ENCODE measurements around the gene EVI5. TPM values are rescaled to one million over a fixed set of nuclear protein-coding genes. Genes with fewer than 3 reads are reported as not detected.

The EVI5 gene
- total RNA-seq, 1 donor from 2014 or later, result 19.8 TPM

- no peaks in the 10 kb centered on the region for H3K4me1 ChIP-seq
Observed at GRCh38 chr1:92711473-92712165, 73.3 kb downstream of the EVI5 start.

DNA sequence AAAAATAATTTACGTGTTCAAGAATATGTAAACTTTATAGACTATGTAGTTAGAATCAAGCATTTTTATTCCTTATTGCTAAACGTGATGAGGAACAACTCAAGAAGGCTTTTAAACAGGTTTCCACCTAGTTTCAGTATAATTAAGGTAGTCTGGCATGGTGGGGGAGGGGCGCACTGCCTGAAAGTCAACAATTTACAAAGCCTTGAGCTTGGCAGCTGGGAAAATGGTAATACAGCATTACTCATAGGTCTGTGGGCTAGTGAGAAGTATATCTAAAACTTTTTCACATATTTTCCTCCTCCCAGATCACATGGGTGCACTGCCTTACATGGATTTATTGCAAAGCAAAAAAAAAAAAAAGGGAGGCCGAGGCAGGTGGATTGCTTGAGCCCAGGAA lies 75.2 kb downstream of the EVI5 start:
- no peak for DNase-seq (ENCODE audit: low spot score in 2 of 2)
- H3K9me3 ChIP-seq, result no peaks in the 10 kb centered on the region
- no peak overlapping the region for H3K27ac ChIP-seq
- intact Hi-C loops (cut with DNase I), result no loop called here
- no peak overlapping the region for H3K4me3 ChIP-seq
- H3K4me1 ChIP-seq, result no peaks in the 10 kb centered on the region
- no peaks in the 10 kb centered on the region for H3K36me3 ChIP-seq
- no peaks in the 10 kb centered on the region for H3K27me3 ChIP-seq
- no peak for TF ChIP-seq CTCF (IDR thresholded peaks at IDR 0.05)

More at GRCh38 chr1:92711473-92712165, 73.3 kb downstream of the EVI5 start:
- TF ChIP-seq CTCF (IDR thresholded peaks at IDR 0.05), result no peak
- no peak overlapping the region for H3K4me3 ChIP-seq
- no peaks in the 10 kb centered on the region for H3K36me3 ChIP-seq
- intact Hi-C loops (cut with DNase I), result no loop called here
- no peaks in the 10 kb centered on the region for H3K9me3 ChIP-seq
- H3K27ac ChIP-seq, result no peak overlapping the region
- DNase-seq (ENCODE audit: low spot score in 2 of 2), result no peak
- no peaks in the 10 kb centered on the region for H3K27me3 ChIP-seq

GRCh38 chr1:92708368-92708950 lies 76.4 kb downstream of the EVI5 start:
- Histone ChIP-seq H3K9me3 (no peaks in the 10 kb centered on the region), H3K27ac (no peak overlapping the region), H3K27me3 (no peaks in the 10 kb centered on the region), H3K4me1 (no peaks in the 10 kb centered on the region), H3K36me3 (no peaks in the 10 kb centered on the region), H3K4me3 (no peak overlapping the region)
- intact Hi-C loops (cut with DNase I), result no loop called here
- no peak for DNase-seq (ENCODE audit: low spot score in 2 of 2)
- TF ChIP-seq CTCF (IDR thresholded peaks at IDR 0.05), result no peak

DNA sequence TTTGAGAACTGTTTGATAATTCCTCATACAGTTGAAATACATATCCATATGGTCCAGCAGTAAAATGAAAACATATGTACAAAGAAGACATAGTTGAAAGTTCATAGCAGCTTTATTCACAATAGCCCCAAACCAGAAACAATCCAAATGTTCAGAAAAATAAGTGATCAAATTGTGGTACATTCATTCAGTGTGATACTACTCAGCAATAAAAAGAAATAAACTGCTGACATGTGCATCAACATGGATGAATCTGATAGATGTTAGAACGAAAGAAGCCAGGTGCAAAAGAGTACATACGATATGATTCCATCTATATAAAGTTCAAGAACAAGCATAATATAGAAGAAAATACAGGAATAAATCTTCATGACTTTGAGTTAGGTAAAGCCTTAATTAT lies 77.2 kb downstream of the EVI5 start:
- intact Hi-C loops (cut with DNase I), result no loop called here
- Histone ChIP-seq H3K9me3 (no peaks in the 10 kb centered on the region), H3K36me3 (no peaks in the 10 kb centered on the region), H3K27me3 (no peaks in the 10 kb centered on the region), H3K27ac (no peak overlapping the region), H3K4me1 (no peaks in the 10 kb centered on the region), H3K4me3 (no peak overlapping the region)
- no peak for TF ChIP-seq CTCF (IDR thresholded peaks at IDR 0.05)
- no peak for DNase-seq (ENCODE audit: low spot score in 2 of 2)

DNA sequence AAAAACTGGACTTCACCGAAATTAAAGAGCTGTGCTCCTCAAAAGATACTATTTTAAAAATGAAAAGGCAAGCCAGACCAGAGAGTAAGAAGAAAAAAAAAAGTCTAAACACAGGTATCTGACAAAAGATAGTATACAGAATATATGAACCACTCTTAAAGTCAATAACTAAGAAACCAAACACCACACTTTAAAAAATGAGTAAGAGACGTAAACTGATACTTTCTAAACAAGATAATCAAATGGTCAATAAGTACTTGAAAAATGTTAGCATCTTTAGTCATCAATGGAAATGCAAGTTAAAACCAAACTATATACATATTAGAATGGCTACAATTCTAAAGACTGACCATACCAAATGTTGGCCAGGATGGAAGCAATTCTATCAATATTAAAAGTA lies 77.6 kb downstream of the EVI5 start:
- no peaks in the 10 kb centered on the region for H3K36me3 ChIP-seq
- no peaks in the 10 kb centered on the region for H3K27me3 ChIP-seq
- no peak overlapping the region for H3K4me3 ChIP-seq
- no peaks in the 10 kb centered on the region for H3K9me3 ChIP-seq
- no peak for TF ChIP-seq CTCF (IDR thresholded peaks at IDR 0.05)
- no peak overlapping the region for H3K27ac ChIP-seq
- DNase-seq (ENCODE audit: low spot score in 2 of 2), result no peak
- intact Hi-C loops (cut with DNase I), result no loop called here
- no peaks in the 10 kb centered on the region for H3K4me1 ChIP-seq
